Endodermal cell (in vitro differentiated cells): ENCODE results near the gene QRICH2. TPM values are rescaled to one million over a fixed set of nuclear protein-coding genes. Genes with fewer than 3 reads are reported as not detected.
A peak's percentile ranks its signal among the peaks of the same experiment; 100 is the strongest.

Experiments used
- DNase-seq: peaks from one replicate; pipeline ENCODE4 v3.0.0-alpha.2; 2017
- H3K27ac ChIP-seq: 2 replicates; pipeline ENCODE4 v1.5.1; 2013; ENCODE audit warnings: mild to moderate bottlenecking, low read depth, low read length, moderate library complexity
- H3K27me3 ChIP-seq: 2 replicates; pipeline ENCODE4 v1.6.1; 2013; ENCODE audit warnings: mild to moderate bottlenecking, low read length, moderate library complexity; ENCODE audit not compliant: insufficient read depth, control insufficient read depth, poor library complexity, severe bottlenecking
- H3K36me3 ChIP-seq: 2 replicates; pipeline ENCODE4 v1.7.0; 2013; ENCODE audit warnings: mild to moderate bottlenecking, low read length, moderate library complexity; ENCODE audit not compliant: control insufficient read depth, insufficient read depth
- H3K4me1 ChIP-seq: one replicate; pipeline ENCODE4 v1.7.0; 2013; ENCODE audit warnings: low read length; ENCODE audit not compliant: control insufficient read depth, insufficient read depth
- H3K4me3 ChIP-seq: 2 replicates; pipeline ENCODE4 v1.5.1; 2013; ENCODE audit warnings: mild to moderate bottlenecking, low read length, moderate library complexity
- H3K9ac ChIP-seq: 2 replicates; pipeline ENCODE4 v1.6.1; 2013; ENCODE audit warnings: mild to moderate bottlenecking, low read length, moderate library complexity; ENCODE audit not compliant: poor library complexity, severe bottlenecking; ENCODE audit errors: extremely low read depth
- H3K9me3 ChIP-seq: 2 replicates; pipeline ENCODE4 v1.6.1; 2013; ENCODE audit warnings: mild to moderate bottlenecking, low read length, moderate library complexity; ENCODE audit not compliant: control insufficient read depth
- H3K27ac Mint-ChIP-seq: 2 replicates; pipeline ENCODE4 v1.8.0; 2020; ENCODE audit warnings: mixed read lengths
- H3K27me3 Mint-ChIP-seq: 2 replicates; pipeline ENCODE4 v1.8.0; 2021; ENCODE audit warnings: mild to moderate bottlenecking, mixed read lengths; ENCODE audit not compliant: insufficient read depth
- H3K36me3 Mint-ChIP-seq: 2 replicates; pipeline ENCODE4 v1.8.0; 2020; ENCODE audit warnings: low read depth, mixed read lengths
- H3K4me1 Mint-ChIP-seq: 2 replicates; pipeline ENCODE4 v1.8.0; 2020; ENCODE audit warnings: mixed read lengths
- H3K4me3 Mint-ChIP-seq: 2 replicates; pipeline ENCODE4 v1.8.0; 2020; ENCODE audit warnings: mild to moderate bottlenecking, moderate library complexity, mixed read lengths
- H3K9me3 Mint-ChIP-seq: 2 replicates; pipeline ENCODE4 v1.8.0; 2020; ENCODE audit warnings: mild to moderate bottlenecking, mixed read lengths
- WGBS, 2 experiments: methylation state at CpG; one replicate each; pipeline versions ENCODE4 v1.1.5 to v1.1.7; 2013; ENCODE audit warnings: missing lambda C conversion rate in 2 of 2, mixed read lengths in 1 of 2; ENCODE audit not compliant: insufficient coverage in 1 of 2, insufficient read length in 1 of 2; 5-methylcytosine and 5-hydroxymethylcytosine counted together
- total RNA-seq, 2 donors: library from RNA; stranded (reverse); fragmentation: NEBNext Ultra II Directional in 1 of 2; extraction: Animal tissue kit (Norgen Biotek cat#: 25700) in 1 of 2; gene quantifications; 2 replicates in 1 of 2; 3 replicates in 1 of 2; pipeline ENCODE4 v1.2.1, GENCODE V29; 2021
- TF ChIP-seq, protein P1 (sequence below): fragments of 200-600 bp; sonication (generic); conservative IDR thresholded peaks from 2 replicates; pipeline ENCODE4 v1.5.0; 2021; ENCODE audit warnings: antibody characterized with exemption, mild to moderate bottlenecking

QRICH2 gene
- total RNA-seq, 2 donors from 2014 or later, result 3.5 to 5.0 TPM

DNA sequence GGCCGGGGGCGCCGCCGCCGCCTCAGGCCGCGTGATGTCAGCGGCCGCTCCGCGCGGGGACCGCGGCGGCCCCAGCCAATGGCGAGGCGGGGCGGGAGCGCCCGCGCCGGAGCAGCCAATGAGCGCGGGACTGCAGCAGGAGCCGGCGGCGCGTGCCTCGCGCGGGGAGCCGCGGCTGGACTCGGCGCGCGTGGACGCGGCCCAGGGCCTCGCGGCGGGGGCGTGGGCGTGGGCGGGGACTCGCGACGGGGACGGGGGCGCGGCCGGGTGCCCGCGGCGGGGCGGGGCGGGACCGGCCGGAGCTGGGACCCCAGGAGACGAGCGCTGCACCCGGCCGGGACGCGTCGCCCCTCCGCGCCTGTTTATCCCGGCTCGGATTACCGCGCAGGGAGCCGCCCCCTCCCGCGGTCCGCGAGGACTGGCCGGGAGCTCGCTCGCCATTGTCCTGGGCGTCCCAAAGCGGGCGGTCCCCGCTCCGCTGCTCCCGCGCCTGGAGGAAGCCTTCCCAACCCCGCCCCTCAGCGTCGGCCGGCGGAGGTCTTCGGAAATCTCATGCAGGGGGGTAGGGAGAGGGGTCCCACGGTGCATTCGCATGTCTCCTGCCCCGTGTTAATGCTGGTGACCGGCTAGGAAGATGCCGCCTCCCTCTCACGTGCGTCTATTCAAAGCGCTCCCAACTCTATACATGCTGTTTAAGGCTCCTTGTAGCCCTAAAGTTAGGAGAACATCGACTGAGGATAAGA is 67.4 kb downstream of the QRICH2 start, which contains the start of gene RNF157:
TSS of gene RNF157 (minus strand) at position 33 of the 743 bp plus-strand sequence. CDS start 253 bp downstream, outside the sequence.
- Histone ChIP-seq H3K36me3 (no peaks in the 10 kb centered on the region), H3K4me3 (peak within 1 kb of the TSS; percentile 80), H3K9ac (peak within 1 kb of the TSS; percentile 23), H3K4me1 (no peaks in the 10 kb centered on the region), H3K27me3 (peaks cover 68% of the 10 kb centered on the region), H3K27ac (no peak within 1 kb of the TSS), H3K9me3 (no peaks in the 10 kb centered on the region)
- Mint-ChIP-seq H3K9me3 (no peaks in the 10 kb centered on the region), H3K27ac (peak within 1 kb of the TSS; percentile 86), H3K4me1 (peaks cover 6% of the 10 kb centered on the region), H3K36me3 (no peaks in the 10 kb centered on the region), H3K27me3 (peaks cover 66% of the 10 kb centered on the region), H3K4me3 (peak within 1 kb of the TSS; percentile 63)
- WGBS, 2 experiments, result 1 to 3% methylated on average over 24 to 102 of the region's 102 CpGs
- DNase-seq, result peak; percentile 93
- TF ChIP-seq, protein P1, sequence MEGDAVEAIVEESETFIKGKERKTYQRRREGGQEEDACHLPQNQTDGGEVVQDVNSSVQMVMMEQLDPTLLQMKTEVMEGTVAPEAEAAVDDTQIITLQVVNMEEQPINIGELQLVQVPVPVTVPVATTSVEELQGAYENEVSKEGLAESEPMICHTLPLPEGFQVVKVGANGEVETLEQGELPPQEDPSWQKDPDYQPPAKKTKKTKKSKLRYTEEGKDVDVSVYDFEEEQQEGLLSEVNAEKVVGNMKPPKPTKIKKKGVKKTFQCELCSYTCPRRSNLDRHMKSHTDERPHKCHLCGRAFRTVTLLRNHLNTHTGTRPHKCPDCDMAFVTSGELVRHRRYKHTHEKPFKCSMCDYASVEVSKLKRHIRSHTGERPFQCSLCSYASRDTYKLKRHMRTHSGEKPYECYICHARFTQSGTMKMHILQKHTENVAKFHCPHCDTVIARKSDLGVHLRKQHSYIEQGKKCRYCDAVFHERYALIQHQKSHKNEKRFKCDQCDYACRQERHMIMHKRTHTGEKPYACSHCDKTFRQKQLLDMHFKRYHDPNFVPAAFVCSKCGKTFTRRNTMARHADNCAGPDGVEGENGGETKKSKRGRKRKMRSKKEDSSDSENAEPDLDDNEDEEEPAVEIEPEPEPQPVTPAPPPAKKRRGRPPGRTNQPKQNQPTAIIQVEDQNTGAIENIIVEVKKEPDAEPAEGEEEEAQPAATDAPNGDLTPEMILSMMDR, result no peak

DNA sequence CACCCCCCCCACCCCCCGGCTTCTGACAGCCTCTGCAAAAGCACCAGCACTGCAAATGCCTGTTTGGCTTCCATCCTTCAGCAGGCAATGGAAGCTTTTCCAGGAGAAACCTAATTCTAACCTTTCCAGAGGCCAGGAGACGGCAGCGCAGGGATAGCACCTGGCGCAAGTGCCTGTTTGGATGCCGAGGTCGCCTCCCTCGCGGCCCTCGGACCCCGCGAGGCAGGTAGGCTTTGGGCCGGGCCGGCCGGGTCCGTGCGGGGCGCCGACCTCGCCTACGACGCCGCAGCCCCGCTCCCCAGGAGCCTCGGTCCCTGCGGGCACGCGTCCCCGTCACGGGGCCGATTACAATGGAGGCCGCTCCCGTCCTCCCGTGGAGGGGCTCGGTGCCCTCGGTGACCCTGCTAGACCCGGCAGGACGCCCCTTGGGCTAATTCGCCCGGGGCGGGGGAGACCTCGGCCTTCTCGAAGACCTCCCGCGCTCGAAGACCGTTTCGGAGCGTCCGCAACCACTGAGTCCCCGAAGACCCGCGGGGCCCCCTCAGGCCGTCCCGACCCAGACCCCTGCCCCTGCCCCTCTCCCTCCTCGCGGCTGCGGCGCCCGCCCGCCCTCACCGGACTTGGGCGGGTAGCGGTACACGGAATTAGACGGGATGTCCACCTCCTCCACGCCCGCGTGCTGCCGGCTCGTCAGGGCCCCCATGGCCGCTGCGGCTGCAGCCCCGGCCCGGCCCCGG is 68.4 kb downstream of the QRICH2 start:
- no peaks in the 10 kb centered on the region for H3K4me1 ChIP-seq
- peak overlapping the region; percentile 49 for H3K4me3 ChIP-seq
- Mint-ChIP-seq H3K27ac (no peak overlapping the region), H3K9me3 (no peaks in the 10 kb centered on the region), H3K4me1 (peaks cover 6% of the 10 kb centered on the region), H3K4me3 (peak overlapping the region; percentile 49), H3K36me3 (no peaks in the 10 kb centered on the region), H3K27me3 (peaks cover 61% of the 10 kb centered on the region)
- H3K36me3 ChIP-seq, result no peaks in the 10 kb centered on the region
- TF ChIP-seq, protein P1, result no peak
- no peak overlapping the region for H3K9ac ChIP-seq
- H3K9me3 ChIP-seq, result no peaks in the 10 kb centered on the region
- peak; percentile 82 for DNase-seq
- WGBS, 2 experiments, result 3 to 6% methylated on average over 26 to 75 of the region's 75 CpGs
- no peak overlapping the region for H3K27ac ChIP-seq
- peaks cover 68% of the 10 kb centered on the region for H3K27me3 ChIP-seq

DNA sequence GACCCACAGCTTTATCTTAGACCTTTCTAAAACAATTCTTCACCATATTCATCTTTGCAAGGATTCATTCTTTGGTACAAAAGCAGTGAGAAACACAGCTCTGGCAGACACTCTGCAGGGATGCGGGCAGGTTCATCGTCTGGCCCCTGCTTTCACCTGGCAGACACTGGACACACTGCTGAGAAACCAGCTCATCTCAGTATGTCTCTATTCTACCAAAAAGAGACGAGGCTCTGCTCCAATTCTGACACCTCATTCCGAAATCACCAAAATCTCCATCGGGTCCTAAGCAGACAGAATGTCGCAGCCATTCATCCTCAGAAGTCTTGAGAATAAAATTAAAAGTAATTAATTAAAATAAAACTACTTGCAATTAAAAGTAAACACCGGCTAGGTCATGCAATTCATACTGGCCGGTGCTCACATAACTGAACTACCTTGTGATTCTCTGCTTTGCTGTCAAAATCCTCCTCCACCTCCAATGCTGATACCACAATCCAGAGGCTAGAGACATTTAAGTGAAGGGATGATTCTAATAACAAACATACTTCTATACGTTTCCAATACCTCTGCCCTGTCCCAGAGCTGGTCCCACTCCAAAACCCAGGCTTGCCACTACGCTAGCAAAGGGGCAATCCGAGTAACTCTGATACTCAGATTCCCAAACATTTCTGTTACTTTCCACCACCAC is 69.1 kb downstream of the QRICH2 start:
- WGBS, 2 experiments, result 77 to 85% methylated on average over 5 to 11 of the region's 11 CpGs
- peaks cover 6% of the 10 kb centered on the region for H3K4me1 Mint-ChIP-seq
- no peaks in the 10 kb centered on the region for H3K36me3 Mint-ChIP-seq
- TF ChIP-seq, protein P1, result no peak
- no peaks in the 10 kb centered on the region for H3K36me3 ChIP-seq
- no peaks in the 10 kb centered on the region for H3K9me3 Mint-ChIP-seq
- no peak overlapping the region for H3K4me3 ChIP-seq
- H3K27me3 ChIP-seq, result peaks cover 63% of the 10 kb centered on the region
- no peak overlapping the region for H3K9ac ChIP-seq
- peaks cover 60% of the 10 kb centered on the region for H3K27me3 Mint-ChIP-seq
- no peaks in the 10 kb centered on the region for H3K9me3 ChIP-seq
- H3K4me3 Mint-ChIP-seq, result peak overlapping the region; percentile 49
- peak; percentile 36 for DNase-seq
- H3K27ac Mint-ChIP-seq, result no peak overlapping the region
- no peak overlapping the region for H3K27ac ChIP-seq
- H3K4me1 ChIP-seq, result no peaks in the 10 kb centered on the region
